Glomerular visceral epithelial cell (primary cell): ENCODE results near the gene APOL1.
"Not testable (repeated sequence)": the region's sequence is repeated elsewhere in the genome, so short reads cannot be mapped to it uniquely, and the experiment has no call there.

Experiments
- DNase-seq: peaks from one replicate; pipeline ENCODE4 v3.0.0-alpha.2; 2016; ENCODE audit errors: extremely low spot score

The APOL1 gene

DNA sequence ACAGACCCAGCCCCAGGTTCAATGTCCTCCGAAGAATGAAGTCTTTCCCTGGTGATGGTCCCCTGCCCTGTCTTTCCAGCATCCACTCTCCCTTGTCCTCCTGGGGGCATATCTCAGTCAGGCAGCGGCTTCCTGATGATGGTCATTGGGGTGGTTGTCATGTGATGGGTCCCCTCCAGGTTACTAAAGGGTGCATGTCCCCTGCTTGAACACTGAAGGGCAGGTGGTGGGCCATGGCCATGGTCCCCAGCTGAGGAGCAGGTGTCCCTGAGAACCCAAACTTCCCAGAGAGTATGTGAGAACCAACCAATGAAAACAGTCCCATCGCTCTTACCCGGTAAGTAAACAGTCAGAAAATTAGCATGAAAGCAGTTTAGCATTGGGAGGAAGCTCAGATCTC is 14.1 kb downstream of the APOL1 start:
- DNase-seq, result no peak

DNA sequence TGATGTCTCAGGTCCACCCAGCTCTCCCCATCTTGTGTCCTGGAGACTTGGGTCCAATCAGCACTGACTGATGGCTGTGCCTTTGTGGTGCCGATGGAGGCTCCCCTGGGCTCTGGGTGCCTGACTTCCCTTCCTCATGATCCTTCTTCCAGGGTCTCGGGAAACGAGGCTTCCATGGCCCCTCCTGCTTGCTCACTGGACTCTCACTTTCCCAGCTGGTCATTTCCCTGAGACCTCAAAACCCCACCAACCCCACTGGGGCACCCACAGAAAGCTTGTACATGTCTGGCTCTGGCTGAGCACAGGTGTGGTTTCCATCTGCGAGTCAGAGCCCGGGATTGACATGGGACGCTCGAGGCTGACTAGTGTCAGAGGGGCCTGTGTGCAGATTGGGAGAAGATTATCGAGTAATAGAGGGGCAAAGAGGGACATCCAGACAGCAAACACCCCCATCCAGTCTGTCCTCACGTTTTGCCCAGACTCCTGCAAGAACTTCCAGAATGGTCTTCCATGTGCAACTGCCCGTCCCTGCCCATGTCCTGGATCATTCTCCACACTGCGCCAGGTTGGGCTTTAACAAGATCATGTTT is 15.1 kb downstream of the APOL1 start:
- DNase-seq, result no peak

DNA sequence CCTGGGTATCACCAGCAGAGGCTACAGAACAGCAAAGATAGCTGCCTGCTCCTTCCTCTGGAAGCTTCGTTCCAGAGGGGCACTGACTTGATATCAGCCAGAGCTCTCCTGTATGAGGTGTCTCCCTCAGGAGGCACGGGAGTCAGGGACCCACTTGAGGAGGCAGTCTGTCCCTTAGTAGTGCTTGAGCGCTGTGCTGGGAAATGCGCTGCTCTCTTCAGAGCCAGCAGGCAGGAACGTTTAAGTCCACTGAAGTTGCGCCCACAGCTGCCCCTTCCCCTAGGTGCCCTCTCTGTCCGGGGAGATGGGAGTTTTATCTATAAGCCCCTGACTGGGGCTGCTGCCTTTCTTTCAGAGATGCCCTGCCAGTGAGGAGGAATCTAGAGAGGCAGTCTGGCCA is 18.3 kb downstream of the APOL1 start:
- not testable (repeated sequence) for DNase-seq

DNA sequence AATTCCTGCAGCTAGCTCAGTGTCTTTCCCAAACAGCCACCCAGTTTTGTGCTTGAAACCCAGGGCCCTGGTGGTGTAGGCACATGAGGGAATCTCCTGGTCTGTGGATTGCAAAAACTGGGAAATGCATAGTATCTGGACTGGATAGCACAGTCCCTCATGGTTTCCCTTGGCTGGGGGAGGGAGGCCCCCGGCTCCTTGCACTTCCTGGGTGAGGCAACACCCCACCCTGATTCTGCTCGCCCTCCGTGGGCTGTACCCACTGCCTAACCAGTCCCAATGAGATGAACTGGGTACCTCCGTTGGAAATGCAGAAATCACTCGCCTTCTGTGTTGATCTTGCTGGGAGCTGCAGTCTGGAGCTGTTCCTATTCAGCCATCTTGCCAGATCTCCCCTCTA is 19.0 kb downstream of the APOL1 start:
- not testable (repeated sequence) for DNase-seq

DNA sequence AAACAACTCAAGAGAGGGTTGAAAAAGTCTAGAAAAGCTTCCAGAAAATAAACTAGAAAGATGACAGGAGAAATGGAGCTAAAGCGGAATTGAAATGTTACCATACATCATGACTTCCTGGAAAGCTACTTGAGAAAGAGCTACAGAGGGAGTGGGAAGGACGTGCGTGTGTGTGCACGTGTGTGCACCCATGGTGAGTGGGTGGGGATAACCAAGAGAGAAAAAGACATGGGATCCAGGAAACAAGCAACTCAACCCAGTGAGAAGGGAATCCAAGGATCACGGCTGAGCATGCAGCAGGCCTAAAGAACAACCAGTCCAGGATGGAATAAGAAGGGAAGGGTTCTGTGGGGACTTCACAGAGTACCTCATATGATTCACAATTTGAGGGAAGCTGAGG is 21.6 kb downstream of the APOL1 start:
- no peak for DNase-seq

DNA sequence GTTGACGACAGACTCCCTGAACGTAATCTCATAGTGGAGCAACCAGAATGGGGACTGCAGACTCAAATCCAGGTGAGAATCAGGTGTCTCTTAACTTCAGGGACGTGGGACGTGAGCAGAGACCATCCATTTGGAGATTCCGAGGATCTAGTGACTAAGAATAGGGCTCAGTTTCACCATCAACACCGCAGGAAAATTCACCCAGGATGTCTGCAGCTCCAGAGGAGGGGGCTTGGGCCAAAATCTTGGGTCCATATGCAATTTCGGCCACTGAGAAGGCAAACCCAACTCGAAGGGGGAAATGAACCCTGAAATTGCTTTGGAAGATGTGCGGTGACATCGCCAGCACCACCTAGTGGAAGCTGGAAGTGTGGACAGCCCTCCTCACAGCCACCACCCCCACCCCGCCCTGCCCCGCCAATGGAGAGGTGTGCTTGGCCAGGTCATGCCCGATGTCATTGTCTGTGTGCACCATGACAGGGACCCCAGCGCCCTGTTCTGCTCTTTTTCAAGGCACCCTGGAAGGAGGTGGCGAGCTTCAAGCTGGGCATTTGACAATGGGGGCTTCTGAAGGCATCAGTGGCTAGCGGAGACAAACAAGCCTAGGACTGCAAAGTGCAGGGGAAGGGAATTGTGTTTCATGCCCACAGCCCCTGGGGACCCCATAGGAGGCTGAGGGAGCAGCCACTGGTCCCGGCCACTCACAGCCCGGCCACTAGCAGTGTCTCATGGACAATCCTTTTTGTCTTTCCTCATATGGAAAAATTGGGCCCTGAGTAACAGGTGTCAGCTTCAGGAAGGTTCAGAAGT is 24.8 kb downstream of the APOL1 start:
- DNase-seq, result peak; percentile 72

DNA sequence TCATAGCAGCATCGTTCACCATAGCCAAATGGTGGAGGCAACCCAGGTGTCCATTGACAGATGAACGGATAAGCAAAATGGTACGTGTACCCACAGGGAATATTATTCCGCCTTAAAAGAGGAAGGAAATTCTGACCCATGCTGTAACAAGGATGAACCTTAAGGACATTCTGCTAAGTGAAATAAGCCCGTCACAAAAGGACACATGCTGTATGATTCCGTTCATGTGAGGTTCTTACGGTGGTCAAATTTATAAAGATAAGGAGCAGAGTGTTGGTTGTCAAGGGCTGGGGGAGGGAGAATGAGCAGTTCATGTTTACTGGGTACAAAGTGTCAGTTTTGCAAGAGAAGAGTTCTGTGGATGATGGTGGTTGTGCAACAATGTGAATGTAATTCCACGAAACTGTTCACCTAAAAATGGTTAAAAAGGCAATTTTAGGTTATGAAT is 26.3 kb downstream of the APOL1 start:
- DNase-seq, result no peak

DNA sequence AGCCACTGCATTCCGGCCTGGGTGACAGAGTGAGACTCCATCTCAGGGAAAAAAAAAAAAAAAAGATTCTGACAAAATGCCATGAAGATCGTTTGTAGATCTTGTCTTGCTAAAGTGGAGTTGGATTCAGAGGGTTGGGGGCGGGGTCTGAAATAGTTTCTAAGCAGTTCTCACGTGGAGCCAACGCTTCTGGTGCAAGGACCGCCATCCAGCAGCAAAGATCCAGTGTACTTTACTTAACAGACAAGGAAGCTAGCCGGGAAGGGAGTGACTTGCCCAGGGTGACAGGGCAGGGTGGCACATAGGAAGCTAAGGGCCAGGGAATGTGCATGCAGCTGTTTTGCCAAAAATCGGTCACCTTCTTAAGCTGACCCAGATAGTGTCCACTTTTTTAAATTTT is 27.4 kb downstream of the APOL1 start:
- no peak for DNase-seq

DNA sequence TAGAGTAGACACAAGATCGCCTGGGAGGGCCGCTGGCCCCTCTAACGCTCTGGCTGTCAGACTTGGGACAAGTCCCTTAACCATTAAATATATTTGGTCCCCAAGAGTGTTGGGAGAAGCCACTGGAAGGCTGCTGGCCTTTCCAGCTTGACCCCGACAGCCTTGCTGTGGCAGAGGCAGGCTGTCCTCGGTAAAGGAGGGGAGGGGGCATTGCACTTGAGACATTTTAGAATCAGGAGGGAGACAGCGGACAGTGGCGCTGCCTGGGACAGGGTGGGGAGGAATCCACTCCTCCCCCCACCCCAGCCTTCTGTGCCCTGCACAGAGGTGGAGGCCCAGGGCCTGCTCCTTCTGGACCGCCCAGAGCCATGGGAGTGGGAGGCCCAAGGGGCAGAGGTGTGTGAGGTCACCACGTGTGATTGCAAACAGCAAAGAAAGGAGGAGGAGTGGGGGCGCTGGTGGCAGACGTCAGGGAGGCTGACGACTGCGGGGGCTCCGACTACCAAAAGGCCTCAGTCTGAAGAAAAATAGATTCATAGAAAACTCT is 28.9 kb downstream of the APOL1 start:
- no peak for DNase-seq

DNA sequence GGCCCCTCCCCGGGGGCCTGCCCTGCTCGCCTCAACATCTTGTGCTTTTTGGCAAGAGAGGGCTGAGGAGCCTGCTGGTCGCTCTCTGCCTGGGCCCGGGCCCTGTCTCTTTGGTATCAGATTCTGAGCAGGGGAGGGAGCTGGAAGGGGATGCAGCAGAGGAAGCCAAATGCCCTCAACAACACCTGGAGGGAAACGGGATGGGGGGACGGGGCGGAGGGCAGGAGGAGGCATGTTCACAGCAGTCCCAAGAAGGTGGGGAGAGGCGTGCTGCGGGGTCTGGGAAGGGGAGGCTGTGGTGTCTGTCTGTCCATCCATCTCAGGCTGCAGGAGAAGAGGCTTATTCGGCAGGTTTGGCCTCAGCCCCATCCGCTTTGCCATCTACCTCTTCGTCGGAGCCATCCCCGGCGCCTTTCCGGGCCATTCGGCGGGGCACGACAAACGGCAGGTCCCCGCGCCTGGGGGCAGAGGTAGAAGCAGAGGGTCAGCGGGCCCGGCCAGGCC is 29.4 kb downstream of the APOL1 start:
- DNase-seq, result no peak

DNA sequence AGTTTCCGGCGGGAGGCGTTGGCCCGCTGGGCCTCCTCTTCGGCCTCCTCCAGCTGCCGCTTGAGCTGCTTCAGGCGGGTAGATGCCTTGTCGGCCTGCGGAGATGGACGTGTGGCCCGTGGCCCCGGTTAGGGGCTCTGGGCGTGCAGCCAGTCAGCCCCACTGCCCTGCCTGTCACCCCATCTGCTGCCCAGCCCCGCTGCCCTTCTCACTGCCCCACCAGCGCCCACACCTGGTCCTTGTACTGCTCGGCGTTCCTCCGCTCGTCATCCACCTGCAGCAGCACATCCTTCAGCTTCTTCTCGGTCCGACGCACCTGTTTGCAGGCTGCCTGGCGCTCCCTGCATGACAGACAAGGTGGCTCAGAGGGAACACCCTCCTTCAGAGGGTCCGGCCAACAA is 31.2 kb downstream of the APOL1 start:
- no peak for DNase-seq

DNA sequence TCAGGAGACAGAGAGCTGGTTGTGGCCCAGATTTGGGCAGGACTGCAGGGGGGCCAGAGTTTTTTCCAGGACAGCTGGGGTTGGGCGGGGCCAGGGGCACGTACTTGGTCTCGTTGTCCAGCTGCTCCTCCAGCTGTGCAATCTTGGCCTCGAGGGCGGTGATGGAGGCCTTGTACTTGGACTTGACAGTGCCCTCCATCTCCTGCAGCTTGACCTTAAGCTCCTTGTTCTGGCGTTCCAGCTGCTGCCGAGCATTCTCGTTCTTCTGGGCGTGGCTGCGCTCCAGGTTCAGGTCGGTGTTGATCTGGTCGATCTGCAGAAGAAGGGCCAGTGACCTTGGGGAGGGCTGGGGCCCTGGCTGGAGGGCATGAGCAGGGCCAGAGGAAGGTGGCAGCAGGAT is 32.1 kb downstream of the APOL1 start:
- no peak for DNase-seq

DNA sequence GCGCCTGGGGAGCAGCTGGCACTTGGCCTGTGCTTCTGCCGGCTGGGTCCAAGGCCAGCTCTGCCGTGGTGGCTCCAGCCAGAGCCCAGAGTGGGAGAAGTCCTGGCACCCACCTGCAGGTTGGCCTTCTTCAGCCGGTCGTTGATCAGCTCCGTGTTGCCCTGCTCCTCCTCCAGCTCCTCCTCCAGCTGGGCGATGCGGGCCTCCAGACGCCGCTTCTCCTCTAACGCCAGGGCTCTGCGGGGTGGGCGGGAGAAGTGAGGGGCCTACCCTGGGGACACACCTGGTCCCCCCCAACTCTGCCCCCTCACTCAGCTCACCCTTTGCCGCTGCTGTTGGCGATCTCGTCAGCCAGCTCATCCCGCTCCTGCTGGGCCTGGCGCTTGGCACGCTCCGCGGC is 32.6 kb downstream of the APOL1 start:
- no peak for DNase-seq

DNA sequence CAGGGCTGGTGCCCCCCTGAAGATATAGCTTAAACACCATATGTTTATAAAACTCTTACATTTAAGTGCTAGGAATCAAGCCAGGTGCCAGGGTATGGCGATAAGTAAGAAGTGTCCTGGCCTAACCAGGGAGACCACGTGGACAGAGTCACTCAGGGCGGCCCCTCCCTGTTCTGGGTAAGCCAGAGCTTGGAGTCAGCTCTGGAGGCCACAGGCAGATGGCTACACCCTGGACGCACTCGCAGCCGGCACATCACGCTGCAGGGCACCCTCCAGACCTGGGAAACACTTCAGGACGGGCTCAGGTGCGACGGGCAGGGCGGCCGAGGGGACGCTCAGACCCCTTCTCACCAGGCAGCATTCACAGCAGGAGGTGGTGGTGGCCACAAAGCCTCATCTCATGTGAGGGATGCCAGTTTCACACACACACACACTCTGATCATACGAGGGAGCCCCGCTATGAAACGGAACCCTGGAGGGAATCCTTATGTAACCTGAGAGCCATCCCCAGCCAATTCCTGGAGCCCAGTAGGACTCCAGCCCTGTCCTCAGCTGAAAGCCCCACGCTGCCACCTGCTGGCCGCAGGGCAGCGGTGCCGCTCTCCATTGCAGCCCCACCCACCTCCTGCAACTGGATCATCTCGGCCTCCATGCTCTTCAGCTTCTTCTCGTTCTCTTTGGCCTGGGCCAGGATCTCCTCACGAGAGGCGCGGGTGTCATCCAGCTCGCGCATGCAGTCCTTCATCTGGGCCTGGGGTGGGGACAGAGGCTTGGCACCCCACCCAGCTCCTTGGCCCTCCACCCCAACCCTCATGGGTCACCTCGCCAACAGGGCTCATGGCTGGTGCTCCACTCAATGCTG is 33.4 kb downstream of the APOL1 start:
- peak; percentile 68 for DNase-seq

DNA sequence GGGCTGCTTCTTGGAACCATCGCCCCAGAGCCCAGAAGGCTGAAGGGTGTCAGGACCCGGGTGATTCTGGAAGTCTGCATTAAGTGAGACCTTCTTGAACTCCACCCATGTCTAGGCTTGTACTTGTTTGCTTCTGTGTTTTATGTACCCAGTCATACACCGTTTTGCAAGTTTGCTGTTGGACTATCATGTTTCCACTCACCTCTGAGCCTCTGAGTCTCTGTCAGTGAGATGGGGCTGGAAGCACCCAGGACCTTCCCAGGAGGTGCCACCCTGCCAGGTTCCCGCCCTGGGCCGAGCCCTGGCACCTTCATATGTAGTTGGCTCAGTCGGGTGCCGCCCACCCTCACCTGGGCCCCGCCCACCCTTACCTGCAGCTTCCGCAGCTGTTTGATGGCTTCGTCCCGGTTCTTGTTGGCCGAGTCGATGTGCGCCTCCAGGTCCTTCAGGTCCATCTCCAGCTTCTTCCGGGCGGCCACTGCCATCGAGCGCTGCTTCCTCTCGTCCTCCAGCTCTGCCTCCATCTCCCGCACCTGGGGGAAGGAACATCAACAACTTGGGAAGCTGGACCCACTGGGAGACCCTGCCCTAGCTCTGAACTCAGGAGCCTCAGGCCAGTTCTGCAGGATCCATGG is 35.1 kb downstream of the APOL1 start:
- no peak for DNase-seq

DNA sequence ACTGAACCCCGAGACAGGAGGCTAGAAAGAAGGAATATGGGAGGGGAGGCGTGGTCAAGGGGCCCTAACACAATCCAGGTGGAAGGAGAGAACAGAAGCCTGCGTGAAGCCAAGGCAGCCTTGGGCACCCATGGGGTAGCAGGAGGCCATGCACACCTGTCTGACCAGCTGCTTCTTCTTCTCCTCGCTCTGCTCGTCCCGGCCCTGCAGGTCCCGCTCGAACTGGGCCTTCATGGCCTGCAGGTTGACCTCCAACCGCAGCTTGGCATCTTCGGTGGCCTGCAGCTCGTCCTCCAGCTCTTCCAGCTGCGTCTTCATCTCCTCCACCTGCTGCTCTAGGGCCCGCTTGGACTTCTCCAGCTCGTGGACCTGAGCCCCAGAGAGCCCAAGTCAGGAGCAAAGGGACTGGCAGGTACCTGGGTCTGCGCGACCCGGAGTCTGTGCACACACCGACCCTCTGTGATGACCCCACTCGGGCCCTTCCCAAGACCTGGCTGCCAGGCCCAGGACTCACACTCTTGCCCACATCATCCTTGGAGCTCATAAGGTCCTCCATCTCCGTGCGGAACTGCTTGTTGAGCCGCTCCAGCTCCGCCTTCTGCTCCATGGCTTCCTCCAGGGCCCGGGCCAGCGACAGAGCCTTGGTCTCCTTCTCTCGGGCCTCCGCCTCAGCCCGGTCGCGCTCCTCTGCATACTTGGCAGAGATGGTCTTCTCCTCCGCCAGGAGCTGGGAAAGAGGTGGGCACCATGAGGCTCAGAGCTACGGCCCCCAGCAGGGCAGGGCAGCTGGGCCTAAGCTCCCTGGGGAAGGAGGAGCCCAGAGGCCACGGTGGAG is 35.9 kb downstream of the APOL1 start:
- DNase-seq, result no peak

DNA sequence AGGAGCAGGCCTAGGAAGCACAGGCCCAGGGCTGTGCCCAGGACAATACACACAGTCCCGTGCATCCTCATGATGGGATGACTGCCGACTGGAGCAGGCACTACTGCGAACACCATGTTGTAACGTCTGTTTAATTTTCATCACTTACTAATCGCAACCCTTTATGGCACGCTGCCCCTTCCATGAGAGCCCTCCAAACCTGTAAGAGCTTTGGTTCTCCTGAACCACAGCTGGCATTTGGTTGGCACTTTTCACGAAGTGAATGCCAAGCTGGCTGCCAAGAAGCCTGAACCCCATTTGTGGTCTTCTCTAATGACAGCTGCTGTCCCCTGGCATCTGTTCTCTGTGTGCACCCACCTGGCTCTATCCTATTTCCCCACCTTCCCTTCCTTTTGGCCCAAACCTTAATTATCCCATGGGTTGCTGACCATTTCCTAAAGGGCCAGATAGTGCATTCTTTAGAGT is 36.5 kb downstream of the APOL1 start:
- DNase-seq, result no peak

DNA sequence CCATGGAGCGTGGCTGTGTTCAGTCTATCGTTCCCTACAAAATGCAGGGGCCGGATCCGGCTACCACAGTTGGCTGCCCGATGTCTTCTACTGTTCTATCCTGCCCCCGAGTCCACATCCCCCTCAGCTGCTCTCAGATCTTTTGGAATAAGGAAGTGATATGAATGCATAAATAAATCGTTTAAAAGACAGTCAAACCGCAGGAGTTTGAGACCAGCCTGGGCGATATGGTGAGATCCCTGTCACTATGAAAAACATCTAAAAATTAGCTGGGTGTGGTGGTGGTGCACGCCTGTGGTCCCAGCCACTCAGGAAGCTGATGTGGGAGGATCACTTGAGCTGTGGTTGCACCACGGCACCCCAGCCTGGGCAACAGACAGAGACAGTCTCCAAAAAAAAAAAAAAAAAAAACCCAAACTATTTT is 37.0 kb downstream of the APOL1 start:
- DNase-seq, result not testable (repeated sequence)

DNA sequence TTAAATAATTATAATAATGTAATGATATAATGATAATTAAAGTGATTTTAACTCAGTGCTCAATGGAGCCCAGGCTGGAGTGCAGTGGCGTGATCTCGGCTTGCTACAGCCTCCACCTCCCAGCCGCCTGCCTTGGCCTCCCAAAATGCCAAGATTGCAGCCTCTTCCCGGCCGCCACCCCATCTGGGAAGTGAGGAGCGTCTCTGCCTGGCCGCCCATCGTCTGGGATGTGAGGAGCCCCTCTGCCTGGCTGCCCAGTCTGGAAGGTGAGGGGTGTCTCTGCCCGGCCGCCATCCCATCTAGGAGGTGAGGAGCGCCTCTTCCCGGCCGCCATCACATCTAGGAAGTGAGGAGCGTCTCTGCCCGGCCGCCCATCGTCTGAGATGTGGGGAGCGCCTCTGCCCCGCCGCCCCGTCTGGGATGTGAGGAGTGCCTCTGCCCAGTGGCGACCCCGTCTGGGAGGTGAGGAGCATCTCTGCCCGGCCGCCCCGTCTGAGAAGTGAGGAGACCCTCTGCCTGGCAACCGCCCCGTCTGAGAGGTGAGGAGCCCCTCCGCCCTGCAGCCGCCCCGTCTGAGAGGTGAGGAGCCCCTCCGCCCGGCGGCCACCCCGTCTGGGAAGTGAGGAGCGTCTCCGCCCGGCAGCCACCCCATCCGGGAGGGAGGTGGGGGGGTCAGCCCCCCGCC is 37.6 kb downstream of the APOL1 start:
- DNase-seq, result not testable (repeated sequence)
